Measurements from ENCODE around the gene NEGR1.

NEGR1 gene

GRCh38 chr1:72056516-72056915, 225.8 kb downstream of the NEGR1 start:
- in situ Hi-C loops (cut with MboI; ENCODE audit: low pct_unique_long_range_greater_than_20kb, low sequenced_read_pairs, unreplicated experiment), result no loop called here
- no peak for DNase-seq (ENCODE audit: low spot score)
- no peak for TF ChIP-seq CTCF (IDR thresholded peaks at IDR 0.05; ENCODE audit: extremely low read depth, insufficient read depth, missing control alignments)

GRCh38 chr1:72051538-72051937, 230.8 kb downstream of the NEGR1 start:
- no peak for DNase-seq (ENCODE audit: low spot score)
- in situ Hi-C loops (cut with MboI; ENCODE audit: low pct_unique_long_range_greater_than_20kb, low sequenced_read_pairs, unreplicated experiment), result no loop called here
- no peak for TF ChIP-seq CTCF (IDR thresholded peaks at IDR 0.05; ENCODE audit: extremely low read depth, insufficient read depth, missing control alignments)

- DNase-seq (ENCODE audit: low spot score), result no peak
- in situ Hi-C loops (cut with MboI; ENCODE audit: low pct_unique_long_range_greater_than_20kb, low sequenced_read_pairs, unreplicated experiment), result no loop called here
- TF ChIP-seq CTCF (IDR thresholded peaks at IDR 0.05; ENCODE audit: extremely low read depth, insufficient read depth, missing control alignments), result no peak
These were observed 231.8 kb downstream of the NEGR1 start for GRCh38 chr1:72050551-72050950.

GRCh38 chr1:72037745-72038343, 244.5 kb downstream of the NEGR1 start:
- in situ Hi-C loops (cut with MboI; ENCODE audit: low pct_unique_long_range_greater_than_20kb, low sequenced_read_pairs, unreplicated experiment), result no loop called here
- peak; percentile 64 for TF ChIP-seq CTCF (IDR thresholded peaks at IDR 0.05; ENCODE audit: extremely low read depth, insufficient read depth, missing control alignments)
- peak; percentile 11 for DNase-seq (ENCODE audit: low spot score)

- in situ Hi-C loops (cut with MboI; ENCODE audit: low pct_unique_long_range_greater_than_20kb, low sequenced_read_pairs, unreplicated experiment), result no loop called here
- DNase-seq (ENCODE audit: low spot score), result no peak
- TF ChIP-seq CTCF (IDR thresholded peaks at IDR 0.05; ENCODE audit: extremely low read depth, insufficient read depth, missing control alignments), result no peak
These were observed 247.5 kb downstream of the NEGR1 start for GRCh38 chr1:72034827-72035226.

- TF ChIP-seq CTCF (IDR thresholded peaks at IDR 0.05; ENCODE audit: extremely low read depth, insufficient read depth, missing control alignments), result no peak
- in situ Hi-C loops (cut with MboI; ENCODE audit: low pct_unique_long_range_greater_than_20kb, low sequenced_read_pairs, unreplicated experiment), result no loop called here
- no peak for DNase-seq (ENCODE audit: low spot score)
These were observed 259.0 kb downstream of the NEGR1 start for GRCh38 chr1:72023063-72023930.

Data from GM13977 (cell line).